Sigmoid colon (tissue), 7 donors: ENCODE data around the gene ZNF217. TPM values are rescaled to one million over a fixed set of nuclear protein-coding genes. Genes with fewer than 3 reads are reported as not detected.

Experiments
- DNase-seq: peaks from one replicate; pipeline ENCODE4 v3.0.0-alpha.2; 2019
- H3K27ac ChIP-seq, 4 donors: fragments of 200-600 bp; sonication (generic); one replicate each; pipeline ENCODE4 v1.5.1; 2016 to 2019; ENCODE audit warnings: mild to moderate bottlenecking in 1 of 4
- H3K27me3 ChIP-seq, 3 donors: fragments of 200-600 bp; sonication (generic); one replicate each; pipeline ENCODE4 v1.5.1; 2019; ENCODE audit warnings: mild to moderate bottlenecking in 1 of 3
- H3K36me3 ChIP-seq, 4 donors: fragments of 200-600 bp; sonication (generic); one replicate each; pipeline ENCODE4 v1.5.1; 2016 to 2019
- H3K4me1 ChIP-seq, 4 donors: fragments of 200-600 bp; sonication (generic); one replicate each; pipeline ENCODE4 v1.5.1; 2017 to 2019
- H3K4me3 ChIP-seq, 4 donors: fragments of 200-600 bp; sonication (generic); one replicate each; pipeline ENCODE4 v1.5.1; 2017 to 2019; ENCODE audit warnings: mild to moderate bottlenecking in 2 of 4, moderate library complexity in 1 of 4
- H3K9me3 ChIP-seq, 4 donors: fragments of 200-600 bp in 3 of 4; sonication (generic) in 3 of 4; one replicate each; pipeline versions ENCODE4 v1.5.1 to v1.6.1; 2013 to 2019
- CTCF ChIP-seq, 4 experiments: fragments of 450-650 bp in 3 of 4; fragments of 200-600 bp in 1 of 4; IDR thresholded peaks; one replicate each; pipeline ENCODE4 v1.5.1; 2016 to 2019; ENCODE audit warnings: antibody characterized with exemption in 4 of 4, mild to moderate bottlenecking in 3 of 4, moderate library complexity in 2 of 4
- EP300 ChIP-seq, 4 donors: sonication (generic); formaldehyde crosslinking; IDR thresholded peaks; one replicate each; pipeline ENCODE4 v1.6.1; 2017; ENCODE audit warnings: antibody characterized with exemption in 4 of 4
- POLR2A ChIP-seq, 2 donors: fragments of 450-650 bp; IDR thresholded peaks; one replicate each; pipeline ENCODE4 v1.6.1; 2016; ENCODE audit warnings: antibody characterized with exemption in 2 of 2, mild to moderate bottlenecking in 2 of 2, moderate library complexity in 2 of 2
- POLR2AphosphoS5 ChIP-seq, 4 donors: sonication (generic); formaldehyde crosslinking; IDR thresholded peaks; one replicate each; pipeline ENCODE4 v1.6.1; 2017; ENCODE audit warnings: antibody characterized with exemption in 4 of 4
- WGBS, 2 donors: extraction: QIAGEN DNeasy Blood & Tissue Kit; methylation state at CpG; one replicate each; pipeline ENCODE4 v1.1.7; 2013; 5-methylcytosine and 5-hydroxymethylcytosine counted together
- intact Hi-C: fragments of 100-400 bp; cut with DNase I; formaldehyde crosslinking; loops from one replicate; pipeline ENCODE4 v1.15.1; 2023
- polyA plus RNA-seq, 3 donors: library from polyadenylated mRNA; stranded (reverse); fragments of 200-250 nt; gene quantifications; one replicate each; pipeline ENCODE4 v1.2.3, GENCODE V29; 2013
- total RNA-seq, 4 donors: library from RNA; depleted of rRNA; stranded (reverse); fragments of >200 nt; gene quantifications; one replicate each; pipeline ENCODE4 v1.1.0, GENCODE V29; 2016
- donor health status: healthy with polysubstance abuse.
- donor health status: Bipolar disorder and iron deficiency.
- donor health status: healthy.

ZNF217 gene
- total and polyA plus RNA-seq, 7 donors: 11.4 to 27.0 (median 18.4) TPM

DNA sequence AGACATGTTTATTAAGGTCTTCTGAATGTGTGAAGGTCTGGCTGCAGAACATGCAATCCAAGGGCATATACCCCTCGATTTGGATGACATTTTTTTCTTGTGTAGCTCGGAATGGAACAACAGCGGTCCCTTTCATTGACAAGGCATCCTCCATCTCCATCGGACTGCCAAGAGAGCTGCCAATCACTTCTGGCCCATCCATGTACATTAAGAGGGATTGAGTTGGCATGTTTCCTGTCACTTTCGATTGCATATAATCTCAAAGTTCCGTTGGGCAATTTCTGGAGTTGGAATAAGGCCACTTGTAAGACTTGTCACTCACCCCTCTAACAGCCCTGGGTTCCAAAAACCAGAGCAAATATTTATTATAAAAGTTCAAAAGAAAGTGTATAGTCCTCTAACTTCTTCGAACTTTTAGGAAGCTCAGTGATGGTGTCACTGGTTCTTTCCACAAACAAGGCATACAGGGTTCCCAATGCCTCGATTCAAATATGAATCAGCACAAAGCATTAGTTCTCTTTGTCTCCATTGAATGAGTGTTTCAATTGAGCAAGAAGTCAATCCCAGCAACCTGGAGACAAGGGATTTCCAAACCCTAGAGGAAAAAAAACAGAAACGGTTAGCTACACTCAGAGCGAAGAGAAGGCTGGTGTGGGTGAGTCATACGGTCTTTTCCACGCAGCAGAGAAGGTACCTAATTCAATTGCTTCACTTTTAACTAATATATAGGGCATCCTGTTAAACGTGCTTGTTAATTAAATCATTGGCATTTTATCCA, 10.9 kb downstream of the ZNF217 start:
- intact Hi-C loops: no loop called here
- no peaks in the 10 kb centered on the region for H3K27me3 ChIP-seq
- no peak overlapping the region for H3K4me3 ChIP-seq
- 25 to 45% methylated on average over 13 of the region's 13 CpGs for WGBS, 2 donors
- peak; percentile 79 for DNase-seq
- peak overlapping the region; percentile 44 to 79 (median 64) for H3K27ac ChIP-seq
- H3K36me3 ChIP-seq: peaks cover 7 to 14% (median 12%) of the 10 kb centered on the region in 4 donors
- TF ChIP-seq POLR2AphosphoS5 (IDR thresholded peaks at IDR 0.05) (peak in 3 of 4 donors; percentile 15 to 73 (median 30)), EP300 (IDR thresholded peaks at IDR 0.05) (no peak)
- peaks cover 0 to 49% (median 32%) of the 10 kb centered on the region in 4 donors for H3K4me1 ChIP-seq
- H3K9me3 ChIP-seq: no peaks in the 10 kb centered on the region

GRCh38 chr20:53582251-53582570, 11.4 kb downstream of the ZNF217 start:
- TF ChIP-seq POLR2AphosphoS5 (IDR thresholded peaks at IDR 0.05) (no peak), POLR2A (IDR thresholded peaks at IDR 0.05) (no peak), EP300 (IDR thresholded peaks at IDR 0.05) (no peak), CTCF (IDR thresholded peaks at IDR 0.05) (no peak)
- H3K4me1 ChIP-seq: peaks cover 0 to 49% (median 32%) of the 10 kb centered on the region in 4 donors
- WGBS, 2 donors: 67 to 84% methylated on average over 9 of the region's 9 CpGs
- intact Hi-C loops: no loop called here
- H3K27me3 ChIP-seq: no peaks in the 10 kb centered on the region
- H3K4me3 ChIP-seq: no peak overlapping the region
- peak overlapping the region; percentile 44 to 79 (median 64) for H3K27ac ChIP-seq
- DNase-seq: no peak
- no peaks in the 10 kb centered on the region for H3K9me3 ChIP-seq
- H3K36me3 ChIP-seq: peaks cover 7 to 14% (median 12%) of the 10 kb centered on the region in 4 donors

DNA sequence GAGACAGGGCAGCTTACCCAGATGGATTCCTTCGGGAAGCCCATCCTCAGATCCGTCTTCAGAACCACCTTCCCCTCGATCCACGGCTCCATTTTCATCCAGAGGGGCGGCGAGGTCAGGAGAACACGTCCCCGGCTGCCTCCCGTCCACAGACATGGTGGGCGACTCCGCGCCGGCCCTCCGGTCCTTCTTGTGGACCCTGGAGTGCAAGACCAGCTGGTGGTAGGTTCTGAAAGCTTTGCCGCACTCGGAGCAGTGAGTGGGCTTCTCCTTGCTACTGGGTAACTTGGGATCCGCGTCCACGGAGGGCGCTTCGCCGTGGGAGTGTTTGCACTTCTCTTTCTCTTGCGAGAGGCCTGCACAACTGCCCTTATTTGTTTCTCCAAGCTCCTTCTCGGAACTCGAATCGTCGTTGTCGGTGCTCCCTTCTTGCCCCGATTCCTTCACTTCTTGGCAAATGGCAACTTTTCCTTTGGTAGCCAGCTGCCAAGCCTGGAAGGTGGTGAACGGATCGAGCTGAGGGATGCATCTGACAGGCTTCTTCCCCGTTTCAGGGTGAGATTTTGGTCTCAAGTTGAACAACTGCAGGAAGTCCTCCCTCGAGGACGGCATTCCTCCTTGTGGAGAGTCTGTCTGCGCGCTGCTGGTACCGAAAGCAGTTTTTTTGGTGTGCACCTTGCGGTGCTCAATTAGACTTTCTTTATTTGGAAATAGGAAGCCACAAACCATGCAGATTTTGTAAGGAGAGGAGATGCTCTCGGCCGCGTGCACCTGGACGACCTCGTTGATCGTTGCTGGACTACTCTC, 12.0 kb downstream of the ZNF217 start:
- Histone ChIP-seq H3K36me3 (peaks cover 10 to 20% (median 16%) of the 10 kb centered on the region in 4 donors), H3K9me3 (no peaks in the 10 kb centered on the region), H3K4me1 (peaks cover 0 to 48% (median 31%) of the 10 kb centered on the region in 4 donors), H3K4me3 (no peak overlapping the region), H3K27ac (peak overlapping the region; percentile 67 to 79 (median 72)), H3K27me3 (no peaks in the 10 kb centered on the region)
- intact Hi-C loops: no loop called here
- DNase-seq: no peak
- TF ChIP-seq POLR2A (IDR thresholded peaks at IDR 0.05): no peak
- TF ChIP-seq CTCF (IDR thresholded peaks at IDR 0.05): no peak
- WGBS, 2 donors: 78 to 81% methylated on average over 44 of the region's 44 CpGs

DNA sequence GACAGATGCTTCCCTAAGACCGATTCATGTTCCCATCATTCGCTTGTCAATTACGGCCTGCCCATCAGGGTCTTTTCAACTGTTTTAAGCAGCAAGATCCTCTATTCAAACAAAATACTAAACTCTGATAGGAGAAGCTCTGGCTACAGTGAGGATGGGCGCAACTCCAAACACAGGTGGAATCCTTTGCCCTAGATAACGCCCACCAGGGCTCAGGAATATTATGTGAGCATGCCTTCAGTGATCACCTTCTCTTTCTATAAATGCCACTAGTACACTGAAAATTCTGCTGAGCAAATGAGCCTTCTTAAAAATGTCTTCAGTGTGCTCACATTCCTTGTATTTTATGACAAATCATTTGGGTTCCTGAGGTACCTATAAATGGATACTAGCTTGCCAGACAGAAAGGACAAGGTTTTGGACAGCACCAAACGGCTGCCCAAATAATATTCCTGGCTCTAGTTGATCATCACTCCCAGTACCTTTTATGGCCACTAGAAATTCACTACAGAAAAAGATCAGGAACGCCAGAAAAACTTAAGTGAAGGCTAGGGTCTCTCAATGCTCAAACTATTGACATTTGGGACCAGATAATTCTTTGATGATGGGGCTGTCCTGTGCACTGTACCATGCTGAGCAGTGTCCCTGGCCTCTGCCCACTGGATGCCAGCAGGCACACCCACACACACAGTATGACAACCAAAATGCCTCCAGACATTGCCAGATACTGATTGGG, 13.1 kb downstream of the ZNF217 start:
- no peak for DNase-seq
- Histone ChIP-seq H3K4me3 (no peak overlapping the region), H3K27ac (peak overlapping the region; percentile 67 to 79 (median 72)), H3K36me3 (peaks cover 16 to 31% (median 24%) of the 10 kb centered on the region in 4 donors), H3K4me1 (peaks cover 0 to 37% (median 28%) of the 10 kb centered on the region in 4 donors), H3K9me3 (no peaks in the 10 kb centered on the region), H3K27me3 (no peaks in the 10 kb centered on the region)
- 34 to 58% methylated on average over 7 of the region's 7 CpGs for WGBS, 2 donors
- intact Hi-C loops: no loop called here
- TF ChIP-seq CTCF (IDR thresholded peaks at IDR 0.05): peak in 2 of 4 experiments; percentile 24 to 31
- no peak for TF ChIP-seq EP300 (IDR thresholded peaks at IDR 0.05)
